HFFc6 (cell line): ENCODE measurements around the gene SKP1. TPM values are rescaled to one million over a fixed set of nuclear protein-coding genes. Genes with fewer than 3 reads are reported as not detected.

Experiments used
- DNase-seq: peaks from one replicate; pipeline ENCODE4 v3.0.0-alpha.2; 2018
- H3K27ac Mint-ChIP-seq: 2 replicates; pipeline ENCODE4 v1.8.0; 2020; ENCODE audit warnings: mild to moderate bottlenecking, mixed read lengths
- H3K27me3 Mint-ChIP-seq: 2 replicates; pipeline ENCODE4 v1.8.0; 2021; ENCODE audit warnings: mild to moderate bottlenecking, moderate library complexity, mixed read lengths; ENCODE audit not compliant: insufficient read depth
- H3K36me3 Mint-ChIP-seq: 2 replicates; pipeline ENCODE4 v1.8.0; 2021; ENCODE audit warnings: low read depth, mixed read lengths
- H3K4me1 Mint-ChIP-seq: 2 replicates; pipeline ENCODE4 v1.8.0; 2020; ENCODE audit warnings: low read depth, mixed read lengths
- H3K4me3 Mint-ChIP-seq: 2 replicates; pipeline ENCODE4 v1.8.0; 2020; ENCODE audit warnings: mild to moderate bottlenecking, moderate library complexity, mixed read lengths
- H3K9me3 Mint-ChIP-seq: 2 replicates; pipeline ENCODE4 v1.8.0; 2020; ENCODE audit warnings: mild to moderate bottlenecking, mixed read lengths
- microRNA-seq: library from miRNA; unstranded; fragments of <30 nt; microRNA quantifications from one replicate; pipeline ENCODE4, GENCODE V29; 2019
- total RNA-seq, 6 experiments: library from RNA; stranded (reverse); fragmentation: NEBNext Ultra II Directional; extraction: Animal tissue kit (Norgen Biotek cat#: 25700); gene quantifications; 2 replicates in 1 of 6; 3 replicates in 5 of 6; pipeline ENCODE4 v1.2.3, GENCODE V29; 2021
- TF ChIP-seq, protein P1 (sequence below): fragments of 200-600 bp; sonication (generic); IDR thresholded peaks from 2 replicates; pipeline ENCODE4 v1.5.0; 2021; ENCODE audit warnings: antibody characterized with exemption, mild to moderate bottlenecking

The SKP1 gene
- total RNA-seq, 6 experiments from 2014 or later: 419 to 474 (median 442) TPM

- H3K27ac Mint-ChIP-seq: no peak overlapping the region
- DNase-seq: no peak
- H3K27me3 Mint-ChIP-seq: peaks cover 12% of the 10 kb centered on the region
- no peaks in the 10 kb centered on the region for H3K9me3 Mint-ChIP-seq
- TF ChIP-seq, protein P1, sequence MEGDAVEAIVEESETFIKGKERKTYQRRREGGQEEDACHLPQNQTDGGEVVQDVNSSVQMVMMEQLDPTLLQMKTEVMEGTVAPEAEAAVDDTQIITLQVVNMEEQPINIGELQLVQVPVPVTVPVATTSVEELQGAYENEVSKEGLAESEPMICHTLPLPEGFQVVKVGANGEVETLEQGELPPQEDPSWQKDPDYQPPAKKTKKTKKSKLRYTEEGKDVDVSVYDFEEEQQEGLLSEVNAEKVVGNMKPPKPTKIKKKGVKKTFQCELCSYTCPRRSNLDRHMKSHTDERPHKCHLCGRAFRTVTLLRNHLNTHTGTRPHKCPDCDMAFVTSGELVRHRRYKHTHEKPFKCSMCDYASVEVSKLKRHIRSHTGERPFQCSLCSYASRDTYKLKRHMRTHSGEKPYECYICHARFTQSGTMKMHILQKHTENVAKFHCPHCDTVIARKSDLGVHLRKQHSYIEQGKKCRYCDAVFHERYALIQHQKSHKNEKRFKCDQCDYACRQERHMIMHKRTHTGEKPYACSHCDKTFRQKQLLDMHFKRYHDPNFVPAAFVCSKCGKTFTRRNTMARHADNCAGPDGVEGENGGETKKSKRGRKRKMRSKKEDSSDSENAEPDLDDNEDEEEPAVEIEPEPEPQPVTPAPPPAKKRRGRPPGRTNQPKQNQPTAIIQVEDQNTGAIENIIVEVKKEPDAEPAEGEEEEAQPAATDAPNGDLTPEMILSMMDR: no peak
- H3K4me1 Mint-ChIP-seq: peaks cover 12% of the 10 kb centered on the region
- H3K36me3 Mint-ChIP-seq: no peaks in the 10 kb centered on the region
- H3K4me3 Mint-ChIP-seq: no peak overlapping the region
These were observed 73.4 kb downstream of the SKP1 start for GRCh38 chr5:134103397-134103796.

DNA sequence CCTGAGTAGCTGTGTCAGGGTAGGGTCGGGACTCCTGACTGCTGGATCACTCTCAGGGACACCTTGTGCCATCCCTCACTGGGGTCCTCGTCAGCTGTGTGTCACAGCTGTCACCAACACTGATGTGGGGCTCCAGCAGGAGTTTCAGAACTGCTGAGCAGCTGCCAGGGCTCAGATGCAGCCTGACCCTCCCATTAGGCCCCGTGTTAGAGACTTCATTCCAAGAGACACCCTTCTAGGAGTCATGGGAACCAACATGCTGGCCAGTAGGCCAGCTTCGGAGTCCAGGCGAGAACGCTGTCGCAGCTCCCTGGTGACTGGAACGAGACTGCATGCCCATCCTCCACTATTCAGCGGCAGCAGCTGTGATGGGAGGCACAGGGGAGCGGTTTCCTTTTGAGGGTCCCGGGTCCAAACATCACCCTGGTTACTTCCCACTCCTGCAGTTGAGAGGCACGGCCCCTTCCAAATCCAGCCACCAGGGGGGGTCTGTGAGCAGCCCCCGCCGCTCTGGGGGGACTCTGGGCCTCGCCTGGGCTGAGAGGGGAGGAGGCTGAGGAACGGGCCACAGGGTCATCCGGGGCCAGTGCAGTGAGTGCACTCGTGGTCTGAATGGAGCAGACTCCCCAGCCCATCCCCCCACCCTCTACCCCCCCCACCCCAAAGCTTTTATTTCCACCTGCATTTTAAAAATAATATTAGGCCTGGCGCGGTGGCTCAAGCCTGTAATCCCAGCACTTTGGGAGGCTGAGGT lies 74.9 kb downstream of the SKP1 start:
- TF ChIP-seq, protein P1: peak; percentile 92
- Mint-ChIP-seq H3K36me3 (no peaks in the 10 kb centered on the region), H3K9me3 (no peaks in the 10 kb centered on the region), H3K27me3 (peaks cover 9% of the 10 kb centered on the region), H3K4me3 (no peak overlapping the region), H3K4me1 (peaks cover 12% of the 10 kb centered on the region), H3K27ac (no peak overlapping the region)
- no peak for DNase-seq

- DNase-seq: peak; percentile 41
- Mint-ChIP-seq H3K27ac (no peak overlapping the region; the same call in 1 of the 2 replicates), H3K9me3 (no peaks in the 10 kb centered on the region), H3K4me3 (no peak overlapping the region), H3K4me1 (peaks cover 12% of the 10 kb centered on the region), H3K27me3 (peaks cover 14% of the 10 kb centered on the region), H3K36me3 (no peaks in the 10 kb centered on the region)
- TF ChIP-seq, protein P1: no peak
These were observed 76.3 kb downstream of the SKP1 start for GRCh38 chr5:134100283-134101091.

GRCh38 chr5:134099939-134100282 lies 76.8 kb downstream of the SKP1 start:
- DNase-seq: no peak
- Mint-ChIP-seq H3K4me3 (no peak overlapping the region), H3K27ac (no peak overlapping the region), H3K27me3 (peaks cover 9% of the 10 kb centered on the region), H3K9me3 (no peaks in the 10 kb centered on the region), H3K36me3 (no peaks in the 10 kb centered on the region), H3K4me1 (peaks cover 12% of the 10 kb centered on the region)
- TF ChIP-seq, protein P1: no peak

DNA sequence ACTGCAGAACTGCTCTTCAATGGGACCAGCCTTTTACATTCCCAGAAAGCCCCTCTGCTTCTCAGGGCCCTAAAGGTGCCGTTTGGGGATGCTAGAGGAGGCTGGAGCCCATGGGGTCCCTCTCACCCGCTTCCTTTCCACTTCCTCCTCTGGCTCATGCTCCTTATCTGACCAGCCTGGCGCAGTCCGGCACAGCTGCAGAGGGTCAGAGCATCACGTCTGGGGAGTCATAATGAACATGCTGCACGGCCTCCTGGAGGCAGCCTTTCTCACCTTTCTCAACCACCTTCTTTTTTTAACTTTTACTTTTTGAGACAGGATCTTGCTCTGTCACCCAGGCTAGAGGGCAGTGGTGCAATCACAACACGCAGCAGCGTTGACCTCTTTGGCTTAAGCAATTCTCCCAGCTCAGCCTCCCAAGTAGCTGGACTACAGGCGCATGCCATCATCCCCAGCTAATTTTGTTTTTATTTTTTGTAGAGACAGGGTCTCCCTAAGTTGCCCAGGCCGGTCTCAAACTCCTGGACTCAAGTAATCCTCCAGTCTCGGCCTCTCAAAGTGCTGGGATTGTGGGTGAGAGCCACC lies 77.4 kb downstream of the SKP1 start:
- no peak overlapping the region for H3K27ac Mint-ChIP-seq
- DNase-seq: no peak
- H3K27me3 Mint-ChIP-seq: peaks cover 8% of the 10 kb centered on the region
- H3K4me1 Mint-ChIP-seq: peaks cover 12% of the 10 kb centered on the region
- H3K4me3 Mint-ChIP-seq: no peak overlapping the region
- H3K36me3 Mint-ChIP-seq: no peaks in the 10 kb centered on the region
- TF ChIP-seq, protein P1: no peak
- H3K9me3 Mint-ChIP-seq: no peaks in the 10 kb centered on the region

Small RNAs within 50 kb of the gene (microRNA-seq; reads per million reads assigned to microRNA genes)
- gene MIR3661: not detected

Other genes starting within 250 kb of the SKP1 start
- gene C5orf15, start 208.3 kb downstream of the SKP1 start, total RNA-seq: 10 to 100 TPM; 46.2 to 63.5 (median 57.2) TPM
- 100 to 1,000 TPM; 276 to 324 (median 316) TPM for gene VDAC1, start 172.0 kb downstream of the SKP1 start, total RNA-seq
- 1 to 10 TPM in 5 of 6 experiments, under 1 TPM in 1; 0.99 to 3.9 (median 3.2) TPM for gene TCF7, start 62.3 kb downstream of the SKP1 start, total RNA-seq
- 100 to 1,000 TPM; 153 to 172 (median 156) TPM for gene PPP2CA, start 49.1 kb upstream of the SKP1 start, total RNA-seq
- gene CDKL3, start 190.2 kb upstream of the SKP1 start, total RNA-seq: 1 to 10 TPM; 1.4 to 3.2 (median 2.2) TPM
- gene UBE2B, start 194.6 kb upstream of the SKP1 start, total RNA-seq: 100 to 1,000 TPM in 1 of 6 experiments, 10 to 100 TPM in 5; 85.0 to 105 (median 95.6) TPM
- gene CDKN2AIPNL, start 234.9 kb upstream of the SKP1 start, total RNA-seq: 10 to 100 TPM; 23.3 to 30.2 (median 28.4) TPM